GM12872 (cell line): ENCODE results near the gene PIAS4.

ENCODE experiments used
- CTCF ChIP-seq: IDR thresholded peaks from 3 replicates; pipeline ENCODE4 v1.5.1; 2011; ENCODE audit warnings: low read depth, mild to moderate bottlenecking, low read length, moderate library complexity; ENCODE audit not compliant: insufficient read depth

The PIAS4 gene

GRCh38 chr19:3984908-3985642 lies 22.5 kb upstream of the PIAS4 start, which contains the start of gene EEF2:
EEF2 (minus strand) TSS chr19:3985463; CDS start chr19:3985380, 83 bp downstream.
- no peak for TF ChIP-seq CTCF

DNA sequence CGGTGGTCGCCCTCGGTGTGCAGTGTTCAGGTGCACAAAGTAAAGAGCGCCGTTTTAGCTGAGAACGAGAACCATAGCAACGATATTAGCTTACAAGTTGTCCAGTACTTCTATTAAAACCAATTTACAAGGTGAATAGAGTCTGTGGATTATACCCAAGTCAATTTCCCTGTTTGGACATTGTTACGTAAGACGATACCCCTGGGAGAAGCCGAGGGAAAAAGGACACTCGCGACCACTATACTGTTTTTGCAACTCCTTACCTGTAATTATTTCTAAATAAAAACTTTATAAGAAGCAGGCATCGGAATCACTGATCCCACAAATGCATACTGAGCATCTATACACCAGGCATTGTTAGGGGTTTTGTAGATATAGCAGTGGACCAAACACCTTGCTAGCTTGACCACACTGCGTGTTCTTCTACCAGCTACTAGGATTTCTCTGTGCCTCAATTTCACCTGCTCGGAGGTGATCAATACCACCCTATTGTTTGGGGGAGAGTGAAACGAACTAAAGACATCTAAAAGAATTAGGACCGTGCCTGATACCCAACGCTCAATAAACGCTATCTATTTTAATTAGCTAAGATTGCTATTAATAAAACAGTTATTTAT lies 21.8 kb upstream of the PIAS4 start:
- TF ChIP-seq CTCF = no peak

DNA sequence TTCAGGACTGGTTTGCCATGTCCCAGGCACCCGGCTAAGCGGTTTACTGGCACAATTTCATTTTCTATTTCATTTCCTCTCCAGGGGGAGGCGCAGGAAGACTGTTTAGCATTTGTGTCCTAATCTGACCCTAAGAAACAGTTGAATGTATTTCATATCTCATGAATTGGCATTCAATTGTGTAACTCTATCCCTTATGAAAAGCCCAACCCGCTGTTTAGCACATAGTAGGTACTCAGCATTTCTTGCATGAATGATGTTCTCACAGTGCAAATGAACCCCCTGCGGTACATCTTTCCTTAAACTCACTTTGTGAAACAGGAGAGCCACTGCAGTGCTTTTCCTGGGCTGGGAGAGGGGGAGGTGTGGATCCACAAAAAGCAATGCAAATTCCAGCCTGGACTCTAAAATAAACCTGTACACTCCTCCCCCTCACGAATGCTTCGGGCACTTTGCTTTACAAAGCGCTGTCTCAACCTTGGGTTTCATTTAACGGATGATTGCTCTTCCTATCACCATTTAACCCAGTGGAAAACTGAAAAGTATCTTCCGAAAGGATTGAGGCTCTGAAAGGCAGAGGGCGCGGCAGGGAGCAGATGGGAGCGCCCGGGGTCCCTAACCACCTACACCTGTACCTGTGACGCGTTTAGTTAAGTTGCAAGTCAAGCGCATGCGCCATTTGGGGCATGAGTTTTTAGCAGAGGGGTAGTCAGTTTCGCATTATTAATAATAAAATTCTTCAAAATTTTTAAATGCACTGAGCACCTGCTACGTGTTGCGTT lies 21.1 kb upstream of the PIAS4 start:
- TF ChIP-seq CTCF = peak; percentile 60

DNA sequence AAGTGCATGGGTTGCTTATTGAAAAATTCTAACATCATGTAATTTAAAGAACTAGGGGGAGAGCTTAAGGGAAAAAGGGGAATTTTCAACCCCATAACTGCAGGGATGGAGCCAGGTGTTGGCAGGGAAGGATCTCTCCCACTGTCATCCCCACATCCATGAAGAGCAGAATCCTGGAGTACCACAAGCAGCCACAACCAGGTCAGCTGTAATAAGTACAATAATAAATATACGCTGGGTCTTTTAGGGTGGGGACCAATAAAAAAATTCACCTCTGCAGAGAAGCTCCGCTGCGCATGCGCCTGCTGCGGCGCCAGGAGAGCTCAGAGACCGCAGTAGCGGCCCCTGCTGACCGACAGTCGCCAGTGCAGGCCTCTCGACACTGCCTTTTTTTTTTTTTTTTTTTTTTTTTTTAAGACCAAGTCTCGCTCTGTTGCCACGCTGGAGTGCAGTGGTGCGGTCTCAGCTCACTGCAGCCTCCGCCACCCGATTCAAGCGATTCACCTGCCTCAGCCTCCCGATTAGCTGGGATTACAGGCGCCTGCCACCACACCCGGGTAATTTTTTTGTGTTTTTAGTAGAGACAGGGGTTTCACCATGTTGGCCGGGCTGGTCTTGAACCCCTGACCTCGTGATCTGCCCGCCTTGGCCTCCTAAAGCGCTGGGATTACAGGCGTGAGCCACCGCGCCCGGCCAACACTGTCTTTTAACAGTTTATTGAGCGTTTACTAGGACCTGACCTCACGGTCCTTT lies 19.7 kb upstream of the PIAS4 start:
- peak; percentile 92 for TF ChIP-seq CTCF

- TF ChIP-seq CTCF = no peak
Observed at GRCh38 chr19:3990815-3991117, 16.8 kb upstream of the PIAS4 start.

GRCh38 chr19:3995607-3996006 lies 11.9 kb upstream of the PIAS4 start:
- no peak for TF ChIP-seq CTCF
